Naive B cell (primary cell): Measurements from ENCODE around the gene RILPL2. TPM values are rescaled to one million over a fixed set of nuclear protein-coding genes. Genes with fewer than 3 reads are reported as not detected.
"Not testable (repeated sequence)": the region's sequence is repeated elsewhere in the genome, so short reads cannot be mapped to it uniquely, and the experiment has no call there.

ENCODE experiments used
- ATAC-seq, 2 donors: fragments of 150-1000 bp; cut with Tn5 transposase; 2 replicates each; pipeline ENCODE4 v1.10.0; 2021; ENCODE audit warnings: low read depth in 2 of 2, mild to moderate bottlenecking in 2 of 2, moderate library complexity in 2 of 2
- DNase-seq: peaks from one replicate; pipeline ENCODE4 v3.0.0; 2022
- H3K27ac Mint-ChIP-seq, 6 donors: one replicate each; pipeline ENCODE4 v1.8.0; 2020 to 2022; ENCODE audit warnings: mild to moderate bottlenecking in 6 of 6, mixed read lengths in 6 of 6, moderate library complexity in 5 of 6, inconsistent platforms in 2 of 6
- H3K27me3 Mint-ChIP-seq, 3 donors: one replicate each; pipeline ENCODE4 v1.8.0; 2021 to 2022; ENCODE audit warnings: mixed read lengths in 3 of 3, mild to moderate bottlenecking in 1 of 3
- H3K36me3 Mint-ChIP-seq, 2 donors: one replicate each; pipeline ENCODE4 v1.8.0; 2020 to 2022; ENCODE audit warnings: mixed read lengths in 2 of 2, inconsistent platforms in 1 of 2, mild to moderate bottlenecking in 1 of 2
- H3K4me1 Mint-ChIP-seq, 3 donors: one replicate each; pipeline ENCODE4 v1.8.0; 2020 to 2022; ENCODE audit warnings: mixed read lengths in 3 of 3, inconsistent platforms in 1 of 3, mild to moderate bottlenecking in 1 of 3, moderate library complexity in 1 of 3
- H3K4me3 Mint-ChIP-seq, 8 donors: one replicate each; pipeline ENCODE4 v1.8.0; 2020 to 2022; ENCODE audit warnings: mild to moderate bottlenecking in 8 of 8, mixed read lengths in 8 of 8, moderate library complexity in 8 of 8, inconsistent platforms in 2 of 8
- H3K9me3 Mint-ChIP-seq, 7 donors: one replicate each; pipeline ENCODE4 v1.8.0; 2020 to 2022; ENCODE audit warnings: mixed read lengths in 7 of 7, mild to moderate bottlenecking in 5 of 7, inconsistent platforms in 2 of 7, moderate library complexity in 1 of 7
- polyA plus RNA-seq, 6 donors: library from polyadenylated mRNA; unstranded; fragments of 300-500 nt; fragmentation: Illumina TruSeq; gene quantifications; one replicate each; pipeline ENCODE4 v1.2.3, GENCODE V29; 2021; ENCODE audit warnings: low read depth in 6 of 6

RILPL2 gene
- polyA plus RNA-seq, 6 donors from 2014 or later: 2.2 to 5.3 (median 4.8) TPM

- Mint-ChIP-seq H3K9me3 (peaks cover 0 to 2% (median 0%) of the 10 kb centered on the region in 7 donors), H3K27ac (peak overlapping the region in 5 of 6 donors; percentile 16 to 94 (median 75)), H3K4me1 (peaks cover 31 to 48% (median 43%) of the 10 kb centered on the region in 3 donors), H3K36me3 (no peaks in the 10 kb centered on the region), H3K4me3 (peak overlapping the region; percentile 53 to 83 (median 70)), H3K27me3 (no peaks in the 10 kb centered on the region)
- DNase-seq (no peak), ATAC-seq (peak; percentile 21 to 51)
Observed at GRCh38 chr12:123445388-123446332, 9.2 kb upstream of the RILPL2 start.

- Mint-ChIP-seq H3K27me3 (no peaks in the 10 kb centered on the region), H3K36me3 (no peaks in the 10 kb centered on the region), H3K27ac (no peak overlapping the region), H3K4me1 (peaks cover 29 to 45% (median 38%) of the 10 kb centered on the region in 3 donors), H3K4me3 (peak overlapping the region in 5 of 8 donors; percentile 3 to 35 (median 18)), H3K9me3 (peaks cover 0 to 2% (median 0%) of the 10 kb centered on the region in 7 donors)
- ATAC-seq (no peak), DNase-seq (no peak)
Observed at GRCh38 chr12:123444092-123445026, 7.9 kb upstream of the RILPL2 start.

GRCh38 chr12:123442774-123443173, 6.3 kb upstream of the RILPL2 start:
- DNase-seq (no peak), ATAC-seq (no peak)
- Mint-ChIP-seq H3K27ac (no peak overlapping the region), H3K4me3 (peak overlapping the region in 2 of 8 donors; percentile 32 to 61), H3K4me1 (peaks cover 22 to 31% (median 25%) of the 10 kb centered on the region in 3 donors), H3K27me3 (no peaks in the 10 kb centered on the region), H3K36me3 (no peaks in the 10 kb centered on the region), H3K9me3 (no peaks in the 10 kb centered on the region)

GRCh38 chr12:123441523-123442164, 5.2 kb upstream of the RILPL2 start:
- Mint-ChIP-seq H3K4me1 (peaks cover 22 to 38% (median 25%) of the 10 kb centered on the region in 3 donors), H3K27ac (peak overlapping the region in 3 of 6 donors; percentile 12 to 50 (median 44)), H3K4me3 (peak overlapping the region in 3 of 8 donors; percentile 26 to 74 (median 66)), H3K27me3 (no peaks in the 10 kb centered on the region), H3K36me3 (no peaks in the 10 kb centered on the region), H3K9me3 (no peaks in the 10 kb centered on the region)
- DNase-seq (no peak), ATAC-seq (no peak)

- Mint-ChIP-seq H3K9me3 (no peaks in the 10 kb centered on the region), H3K4me1 (peaks cover 26 to 53% (median 49%) of the 10 kb centered on the region in 3 donors), H3K27ac (peak overlapping the region; percentile 91 to 99 (median 96)), H3K36me3 (no peaks in the 10 kb centered on the region), H3K27me3 (no peaks in the 10 kb centered on the region), H3K4me3 (peak overlapping the region; percentile 94 to 99 (median 96))
- no peak for DNase-seq
- ATAC-seq: no peak
Observed at GRCh38 chr12:123435636-123436016, 858 bp downstream of the RILPL2 start.

- H3K27ac Mint-ChIP-seq: peak overlapping the region; percentile 76 to 97 (median 86)
Observed at GRCh38 chr12:123433615-123434014, 2.9 kb downstream of the RILPL2 start.

GRCh38 chr12:123431951-123432817, 4.3 kb downstream of the RILPL2 start:
- peaks cover 27 to 67% (median 55%) of the 10 kb centered on the region in 3 donors for H3K4me1 Mint-ChIP-seq
- H3K27me3 Mint-ChIP-seq, H3K9me3 Mint-ChIP-seq, H3K36me3 Mint-ChIP-seq, DNase-seq: not testable (repeated sequence)
- peak; percentile 22 to 29 for ATAC-seq
- peak overlapping the region; percentile 75 to 97 (median 77) for H3K27ac Mint-ChIP-seq
- H3K4me3 Mint-ChIP-seq: peak overlapping the region; percentile 59 to 99 (median 78)

More at GRCh38 chr12:123433615-123434014, 2.9 kb downstream of the RILPL2 start:
- Mint-ChIP-seq H3K9me3 (no peaks in the 10 kb centered on the region), H3K27me3 (no peaks in the 10 kb centered on the region), H3K4me1 (peaks cover 26 to 58% (median 49%) of the 10 kb centered on the region in 3 donors), H3K36me3 (no peaks in the 10 kb centered on the region), H3K4me3 (peak overlapping the region; percentile 2 to 99 (median 82))
- ATAC-seq (no peak), DNase-seq (no peak)

GRCh38 chr12:123429101-123429500, 7.4 kb downstream of the RILPL2 start:
- H3K4me3 Mint-ChIP-seq: peak overlapping the region in 2 of 8 donors; percentile 35 to 40

GRCh38 chr12:123428591-123428990, 7.9 kb downstream of the RILPL2 start:
- Mint-ChIP-seq H3K4me1 (peaks cover 22 to 52% (median 36%) of the 10 kb centered on the region in 3 donors), H3K27me3 (no peaks in the 10 kb centered on the region), H3K9me3 (peaks cover 0 to 2% (median 0%) of the 10 kb centered on the region in 7 donors), H3K36me3 (no peaks in the 10 kb centered on the region), H3K4me3 (peak overlapping the region in 3 of 8 donors; percentile 35 to 41 (median 40)), H3K27ac (peak overlapping the region in 5 of 6 donors; percentile 84 to 99 (median 98))
- ATAC-seq (no peak), DNase-seq (no peak)

More at GRCh38 chr12:123429101-123429500, 7.4 kb downstream of the RILPL2 start:
- not testable (repeated sequence) for H3K27me3 Mint-ChIP-seq, H3K36me3 Mint-ChIP-seq, ATAC-seq, H3K9me3 Mint-ChIP-seq, DNase-seq
- peak overlapping the region in 3 of 6 donors; percentile 77 to 95 (median 84) for H3K27ac Mint-ChIP-seq
- H3K4me1 Mint-ChIP-seq: peaks cover 22 to 54% (median 39%) of the 10 kb centered on the region in 3 donors

- ATAC-seq (peak; percentile 96 to 97), DNase-seq (peak; percentile 87)
- H3K27me3 Mint-ChIP-seq: no peaks in the 10 kb centered on the region
- H3K4me3 Mint-ChIP-seq: peak overlapping the region in 7 of 8 donors; percentile 15 to 80 (median 60)
- H3K36me3 Mint-ChIP-seq: no peaks in the 10 kb centered on the region
- peak overlapping the region; percentile 73 to 99 (median 98) for H3K27ac Mint-ChIP-seq
- peaks cover 0 to 2% (median 0%) of the 10 kb centered on the region in 7 donors for H3K9me3 Mint-ChIP-seq
- H3K4me1 Mint-ChIP-seq: peaks cover 16 to 47% (median 27%) of the 10 kb centered on the region in 3 donors
Observed at GRCh38 chr12:123427036-123427769, 9.3 kb downstream of the RILPL2 start.

GRCh38 chr12:123421314-123421713, 15.2 kb downstream of the RILPL2 start:
- Mint-ChIP-seq H3K4me1 (peaks cover 5 to 15% (median 8%) of the 10 kb centered on the region in 3 donors), H3K36me3 (peaks cover 5 to 8% of the 10 kb centered on the region in 2 donors), H3K4me3 (no peak overlapping the region), H3K27ac (peak overlapping the region in 4 of 6 donors; percentile 38 to 71 (median 46)), H3K27me3 (no peaks in the 10 kb centered on the region), H3K9me3 (no peaks in the 10 kb centered on the region)
- ATAC-seq: no peak
- no peak for DNase-seq
